PC-9 (cell line): Measurements from ENCODE around the gene RXRA. TPM values are rescaled to one million over a fixed set of nuclear protein-coding genes. Genes with fewer than 3 reads are reported as not detected.

Source experiments
- BruUV-seq: library from RNA; stranded (reverse); fragments of 400-500 nt; replicated peaks from 2 replicates; lab custom pipeline; 2021; lab: Mats Ljungman, UMichigan
- CTCF ChIA-PET: fragments of 300-600 bp; sonication (Branson Sonifier 250); formaldehyde crosslinking; loops from one replicate; lab custom pipeline; 2022; ENCODE audit warnings: antibody characterized with exemption; lab: Charles Lee
- POLR2A ChIA-PET: fragments of 300-600 bp; sonication (Branson Sonifier 250); formaldehyde crosslinking; loops from one replicate; lab custom pipeline; 2022; ENCODE audit warnings: antibody characterized with exemption; ENCODE audit not compliant: unreplicated experiment; lab: Charles Lee
- DNase-seq, 2 experiments: peaks; one replicate each; pipeline versions ENCODE4 v3.0.0 to v3.0.0-alpha.2; 2015 to 2022; ENCODE audit warnings: mixed read lengths in 1 of 2
- H2AFZ ChIP-seq: fragments of 200-600 bp; sonication (generic); 2 replicates; pipeline ENCODE4 v1.8.1; 2017; ENCODE audit warnings: antibody characterized with exemption
- H3F3A ChIP-seq: fragments of 200-600 bp; sonication (generic); 2 replicates; pipeline ENCODE4 v1.8.1; 2017; ENCODE audit warnings: antibody characterized with exemption, mild to moderate bottlenecking, low read depth; ENCODE audit not compliant: insufficient read depth
- H3K27ac ChIP-seq: fragments of 200-600 bp; sonication (generic); 2 replicates; pipeline ENCODE4 v1.6.1; 2016; ENCODE audit warnings: mixed run types
- H3K27me3 ChIP-seq: fragments of 200-600 bp; sonication (generic); 2 replicates; pipeline ENCODE4 v1.6.1; 2016; ENCODE audit warnings: low read depth, mixed run types; ENCODE audit not compliant: insufficient read depth
- H3K36me3 ChIP-seq: fragments of 200-600 bp; sonication (generic); 2 replicates; pipeline ENCODE4 v1.6.1; 2016; ENCODE audit warnings: low read depth, mixed run types
- H3K4me1 ChIP-seq: fragments of 200-600 bp; sonication (generic); replicated peaks from 2 replicates; pipeline ENCODE4 v1.6.1; 2016; ENCODE audit warnings: mixed run types; ENCODE audit not compliant: insufficient read depth
- H3K4me2 ChIP-seq: fragments of 200-600 bp; sonication (generic); 2 replicates; pipeline ENCODE4 v1.6.1; 2017; ENCODE audit warnings: mixed run types
- H3K4me3 ChIP-seq: fragments of 200-600 bp; sonication (generic); 2 replicates; pipeline ENCODE4 v1.6.1; 2016; ENCODE audit warnings: mixed run types
- H3K79me2 ChIP-seq: fragments of 200-600 bp; sonication (generic); 2 replicates; pipeline ENCODE4 v1.6.1; 2017; ENCODE audit warnings: low read depth, mixed run types
- H3K9me2 ChIP-seq: fragments of 200-600 bp; sonication (generic); 2 replicates; pipeline ENCODE4 v1.8.1; 2017; ENCODE audit warnings: mild to moderate bottlenecking; ENCODE audit not compliant: insufficient read depth
- H3K9me3 ChIP-seq: fragments of 200-600 bp; sonication (generic); 2 replicates; pipeline ENCODE4 v1.8.1; 2016; ENCODE audit warnings: low read depth; ENCODE audit not compliant: insufficient read depth
- H4K20me1 ChIP-seq: fragments of 200-600 bp; sonication (generic); 2 replicates; pipeline ENCODE4 v1.8.1; 2017; ENCODE audit not compliant: insufficient read depth
- CTCF ChIP-seq: fragments of 200-600 bp; sonication (generic); conservative IDR thresholded peaks from 2 replicates; pipeline ENCODE4 v1.6.1; 2017; ENCODE audit warnings: mixed run types, antibody characterized with exemption, mild to moderate bottlenecking, moderate library complexity
- EZH2 ChIP-seq: fragments of 200-600 bp; sonication (generic); IDR thresholded peaks from 2 replicates; pipeline ENCODE4 v1.8.0; 2017; ENCODE audit warnings: antibody characterized with exemption, low read depth
- intact Hi-C: fragments of 100-400 bp; cut with micrococcal nuclease; formaldehyde crosslinking; loops from one replicate; pipeline ENCODE4 v1.10.0; 2022; ENCODE audit not compliant: unreplicated experiment
- total RNA-seq: library from RNA; stranded (reverse); gene quantifications from 2 replicates; pipeline ENCODE4 v1.2.3, GENCODE V29; 2021

Gene RXRA
- total RNA-seq, 1 experiment from 2014 or later, result 146 TPM

- H3K4me3 ChIP-seq, result no peak overlapping the region
- no peaks in the 10 kb centered on the region for H3K9me2 ChIP-seq
- H3K4me1 ChIP-seq, result no peaks in the 10 kb centered on the region
- ChIA-PET POLR2A (no interaction called here), CTCF (no interaction called here)
- H2AFZ ChIP-seq, result no peak overlapping the region
- no peaks in the 10 kb centered on the region for H3K36me3 ChIP-seq
- no peaks in the 10 kb centered on the region for H3K9me3 ChIP-seq
- no peak overlapping the region for H3K27ac ChIP-seq
- H4K20me1 ChIP-seq, result no peaks in the 10 kb centered on the region
- DNase-seq, result peak; percentile 33 to 59
- 0 out of 2 replicates have a peak, but pooled peaks cover 20% of the 10 kb centered on the region for H3K27me3 ChIP-seq
- H3F3A ChIP-seq, result no peaks in the 10 kb centered on the region
- TF ChIP-seq CTCF (no peak), EZH2 (no peak)
- H3K79me2 ChIP-seq, result no peaks in the 10 kb centered on the region
- no TSS peak for BruUV-seq
- H3K4me2 ChIP-seq, result no peak overlapping the region
- intact Hi-C loops, result no loop called here
These were observed 137.0 kb downstream of the RXRA start for GRCh38 chr9:134463280-134463679.

- no peaks in the 10 kb centered on the region for H3K36me3 ChIP-seq
- H2AFZ ChIP-seq, result no peak overlapping the region
- ChIA-PET POLR2A (no interaction called here), CTCF (no interaction called here)
- no peak for TF ChIP-seq CTCF
- no peaks in the 10 kb centered on the region for H4K20me1 ChIP-seq
- no peaks in the 10 kb centered on the region for H3F3A ChIP-seq
- peaks cover 27% of the 10 kb centered on the region for H3K27me3 ChIP-seq
- no TSS peak for BruUV-seq
- H3K9me2 ChIP-seq, result no peaks in the 10 kb centered on the region
- no peak for DNase-seq
- no peak overlapping the region for H3K27ac ChIP-seq
- intact Hi-C loops, result no loop called here
- no peaks in the 10 kb centered on the region for H3K9me3 ChIP-seq
- no peak overlapping the region for H3K4me2 ChIP-seq
- H3K4me3 ChIP-seq, result no peak overlapping the region
- H3K4me1 ChIP-seq, result no peaks in the 10 kb centered on the region
- no peaks in the 10 kb centered on the region for H3K79me2 ChIP-seq
These were observed 140.8 kb downstream of the RXRA start for GRCh38 chr9:134466869-134467616.

GRCh38 chr9:134468358-134468757 lies 142.1 kb downstream of the RXRA start:
- intact Hi-C loops, result no loop called here
- TF ChIP-seq CTCF (no peak), EZH2 (no peak)
- no TSS peak for BruUV-seq

More at GRCh38 chr9:134468358-134468757, 142.1 kb downstream of the RXRA start:
- POLR2A ChIA-PET, result no interaction called here
- peaks cover 24% of the 10 kb centered on the region for H3K27me3 ChIP-seq
- no peaks in the 10 kb centered on the region for H3K79me2 ChIP-seq
- CTCF ChIA-PET, result no interaction called here
- H2AFZ ChIP-seq, result no peak overlapping the region
- H3K4me1 ChIP-seq, result no peaks in the 10 kb centered on the region
- no peaks in the 10 kb centered on the region for H3K9me3 ChIP-seq
- H3K9me2 ChIP-seq, result no peaks in the 10 kb centered on the region
- no peak overlapping the region for H3K27ac ChIP-seq
- H3F3A ChIP-seq, result no peaks in the 10 kb centered on the region
- peak in 1 of 2 experiments; percentile 24 for DNase-seq
- H3K36me3 ChIP-seq, result no peaks in the 10 kb centered on the region
- H3K4me3 ChIP-seq, result no peak overlapping the region
- H3K4me2 ChIP-seq, result no peak overlapping the region
- no peaks in the 10 kb centered on the region for H4K20me1 ChIP-seq
